Keratinocyte (primary cell): ENCODE results near the gene ARHGAP9.
"Not testable (repeated sequence)": the region's sequence is repeated elsewhere in the genome, so short reads cannot be mapped to it uniquely, and the experiment has no call there.

ENCODE experiments used
- CTCF ChIP-seq, 3 experiments: IDR thresholded peaks in 1 of 3; conservative IDR thresholded peaks in 1 of 3; optimal IDR thresholded peaks in 1 of 3; 2 replicates in 2 of 3; 3 replicates in 1 of 3; pipeline versions ENCODE3 to v1.5.1; 2011; ENCODE audit warnings: low read length in 3 of 3, mild to moderate bottlenecking in 3 of 3, moderate library complexity in 2 of 3, control low read depth in 1 of 3, inconsistent platforms in 1 of 3; ENCODE audit not compliant: insufficient read depth in 2 of 3; ENCODE audit errors: extremely low read depth in 1 of 3
- EZH2 ChIP-seq: IDR thresholded peaks from one replicate; pipeline ENCODE4 v1.6.1; 2012; ENCODE audit warnings: inconsistent platforms, mild to moderate bottlenecking, low read length, moderate library complexity

- not testable (repeated sequence) for TF ChIP-seq CTCF (optimal IDR thresholded peaks at IDR 0.05 in 1 of 3, IDR thresholded peaks at IDR 0.05 in 1 of 3, conservative IDR thresholded peaks at IDR 0.05 in 1 of 3; ENCODE audit: extremely low read depth in 1 of 3, insufficient read depth in 2 of 3, low read length in 3 of 3); EZH2
Observed at GRCh38 chr12:57426948-57427347, 52.7 kb downstream of the ARHGAP9 start.
